SK-N-SH treated with all-trans-retinoic acid at 6 μM for 48 hours (cell line): ENCODE measurements around the gene RALGPS1.

Experiments used
- ATAC-seq: fragments of 200-7000 bp; cut with Tn5 transposase; 3 replicates; pipeline ENCODE4 v1.9.1; 2020; ENCODE audit warnings: mild to moderate bottlenecking, moderate library complexity
- ARNTL ChIP-seq: fragments of 450-650 bp; formaldehyde crosslinking; IDR thresholded peaks from 2 replicates; pipeline ENCODE4 v1.5.0; 2020; ENCODE audit warnings: low read depth, mild to moderate bottlenecking, moderate library complexity, borderline replicate concordance
- BACH2 ChIP-seq: fragments of 250-450 bp; sonication (Bioruptor Pico); IDR thresholded peaks from 2 replicates; pipeline ENCODE4 v1.9.0; 2021; ENCODE audit warnings: mild to moderate bottlenecking, borderline replicate concordance
- CSDC2 ChIP-seq: fragments of 250-450 bp; sonication (Bioruptor Pico); IDR thresholded peaks from 2 replicates; pipeline ENCODE4 v1.5.0; 2020; ENCODE audit warnings: mild to moderate bottlenecking, moderate library complexity
- ESRRG ChIP-seq: fragments of 250-450 bp; sonication (Bioruptor Pico); IDR thresholded peaks from 2 replicates; pipeline ENCODE4 v1.6.1; 2021; ENCODE audit warnings: mild to moderate bottlenecking
- OSR1 ChIP-seq: fragments of 250-450 bp; sonication (Bioruptor Pico); IDR thresholded peaks from 2 replicates; pipeline ENCODE4 v1.8.0; 2022; ENCODE audit warnings: moderate library complexity, mild to moderate bottlenecking, inconsistent platforms
- PPARA ChIP-seq: fragments of 250-450 bp; sonication (Bioruptor Pico); IDR thresholded peaks from 2 replicates; pipeline ENCODE4 v1.5.0; 2020; ENCODE audit warnings: mild to moderate bottlenecking, borderline replicate concordance
- RARB ChIP-seq: fragments of 250-450 bp; sonication (Bioruptor Pico); IDR thresholded peaks from 2 replicates; pipeline ENCODE4 v1.8.0; 2021; ENCODE audit warnings: mild to moderate bottlenecking, moderate library complexity
- SNAI2 ChIP-seq: fragments of 250-450 bp; sonication (Bioruptor Pico); IDR thresholded peaks from 2 replicates; pipeline ENCODE4 v1.5.0; 2020; ENCODE audit warnings: mild to moderate bottlenecking, moderate library complexity
- TCF4 ChIP-seq: fragments of 250-450 bp; sonication (Bioruptor Pico); IDR thresholded peaks from 2 replicates; pipeline ENCODE4 v1.8.0; 2021; ENCODE audit warnings: mild to moderate bottlenecking, moderate library complexity, borderline replicate concordance
- ZFP3 ChIP-seq: fragments of 250-450 bp; sonication (Bioruptor Pico); IDR thresholded peaks from 2 replicates; pipeline ENCODE4 v1.5.0; 2020; ENCODE audit warnings: mild to moderate bottlenecking, moderate library complexity
- ZNF565 ChIP-seq: fragments of 450-650 bp; formaldehyde crosslinking; conservative IDR thresholded peaks from 2 replicates; pipeline ENCODE4 v1.5.0; 2020; ENCODE audit warnings: low read depth, mild to moderate bottlenecking, moderate library complexity
- ZNF70 ChIP-seq: fragments of 450-650 bp; formaldehyde crosslinking; IDR thresholded peaks from 2 replicates; pipeline ENCODE4 v1.5.0; 2020; ENCODE audit warnings: mild to moderate bottlenecking, moderate library complexity
- ZNF8 ChIP-seq: fragments of 450-650 bp; formaldehyde crosslinking; IDR thresholded peaks from 2 replicates; pipeline ENCODE4 v1.5.0; 2020; ENCODE audit warnings: mild to moderate bottlenecking, moderate library complexity
- TF ChIP-seq, protein P1 (sequence below): fragments of 250-450 bp; sonication (Bioruptor Pico); IDR thresholded peaks from 2 replicates; pipeline ENCODE4 v1.5.0; 2020; ENCODE audit warnings: mild to moderate bottlenecking, moderate library complexity
- TF ChIP-seq, protein P2 (sequence below): fragments of 250-450 bp; sonication (Bioruptor Pico); IDR thresholded peaks from 2 replicates; pipeline ENCODE4 v1.8.0; 2020; ENCODE audit warnings: mild to moderate bottlenecking, moderate library complexity, borderline replicate concordance
- TF ChIP-seq, protein P3 (sequence below): fragments of 250-450 bp; sonication (Bioruptor Pico); IDR thresholded peaks from 2 replicates; pipeline ENCODE4 v1.8.0; 2021; ENCODE audit warnings: low read depth, mild to moderate bottlenecking, moderate library complexity, borderline replicate concordance
- TF ChIP-seq, protein P4 (sequence below): fragments of 250-450 bp; sonication (Bioruptor Pico); IDR thresholded peaks from 2 replicates; pipeline ENCODE4 v1.5.1; 2020; ENCODE audit warnings: low read depth, mild to moderate bottlenecking, moderate library complexity

The RALGPS1 gene

DNA sequence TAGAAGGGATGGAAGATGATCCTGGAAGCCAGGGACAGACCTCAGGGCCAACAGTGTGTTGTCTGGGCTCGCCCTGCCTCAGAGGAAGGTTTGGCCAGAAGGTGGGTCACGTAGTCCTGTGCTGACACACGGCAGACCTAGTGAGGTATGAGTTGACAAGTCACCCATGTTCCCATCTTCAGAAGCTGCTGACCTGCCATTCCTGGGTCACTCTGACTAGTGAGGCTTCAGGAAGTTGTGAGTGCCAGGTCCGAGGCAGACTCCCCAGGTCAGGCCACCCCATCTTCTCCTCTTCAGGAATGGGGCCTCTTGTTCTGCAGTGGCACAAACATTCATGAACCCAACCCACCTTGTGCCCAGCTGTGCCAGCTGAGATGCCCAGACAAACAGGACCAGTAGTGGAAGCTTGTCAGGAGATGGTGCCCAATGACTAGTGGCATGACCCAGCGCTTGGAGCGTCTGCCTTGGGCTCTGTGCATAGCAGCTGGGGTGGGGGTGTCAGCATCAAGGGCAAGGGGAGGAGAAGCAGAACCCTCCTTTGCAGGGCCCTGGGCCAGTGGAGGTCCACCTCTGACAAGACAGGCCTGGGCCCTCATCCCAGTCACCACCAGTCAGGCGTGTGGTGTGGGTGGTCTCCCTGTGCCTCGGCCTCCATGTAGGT is 224.6 kb downstream of the RALGPS1 start (continued):
- TF ChIP-seq, protein P1, sequence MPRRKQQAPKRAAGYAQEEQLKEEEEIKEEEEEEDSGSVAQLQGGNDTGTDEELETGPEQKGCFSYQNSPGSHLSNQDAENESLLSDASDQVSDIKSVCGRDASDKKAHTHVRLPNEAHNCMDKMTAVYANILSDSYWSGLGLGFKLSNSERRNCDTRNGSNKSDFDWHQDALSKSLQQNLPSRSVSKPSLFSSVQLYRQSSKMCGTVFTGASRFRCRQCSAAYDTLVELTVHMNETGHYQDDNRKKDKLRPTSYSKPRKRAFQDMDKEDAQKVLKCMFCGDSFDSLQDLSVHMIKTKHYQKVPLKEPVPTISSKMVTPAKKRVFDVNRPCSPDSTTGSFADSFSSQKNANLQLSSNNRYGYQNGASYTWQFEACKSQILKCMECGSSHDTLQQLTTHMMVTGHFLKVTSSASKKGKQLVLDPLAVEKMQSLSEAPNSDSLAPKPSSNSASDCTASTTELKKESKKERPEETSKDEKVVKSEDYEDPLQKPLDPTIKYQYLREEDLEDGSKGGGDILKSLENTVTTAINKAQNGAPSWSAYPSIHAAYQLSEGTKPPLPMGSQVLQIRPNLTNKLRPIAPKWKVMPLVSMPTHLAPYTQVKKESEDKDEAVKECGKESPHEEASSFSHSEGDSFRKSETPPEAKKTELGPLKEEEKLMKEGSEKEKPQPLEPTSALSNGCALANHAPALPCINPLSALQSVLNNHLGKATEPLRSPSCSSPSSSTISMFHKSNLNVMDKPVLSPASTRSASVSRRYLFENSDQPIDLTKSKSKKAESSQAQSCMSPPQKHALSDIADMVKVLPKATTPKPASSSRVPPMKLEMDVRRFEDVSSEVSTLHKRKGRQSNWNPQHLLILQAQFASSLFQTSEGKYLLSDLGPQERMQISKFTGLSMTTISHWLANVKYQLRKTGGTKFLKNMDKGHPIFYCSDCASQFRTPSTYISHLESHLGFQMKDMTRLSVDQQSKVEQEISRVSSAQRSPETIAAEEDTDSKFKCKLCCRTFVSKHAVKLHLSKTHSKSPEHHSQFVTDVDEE (CRISPR knock-in tag) = no peak
- TF ChIP-seq, all 23 proteins: peak for 0

DNA sequence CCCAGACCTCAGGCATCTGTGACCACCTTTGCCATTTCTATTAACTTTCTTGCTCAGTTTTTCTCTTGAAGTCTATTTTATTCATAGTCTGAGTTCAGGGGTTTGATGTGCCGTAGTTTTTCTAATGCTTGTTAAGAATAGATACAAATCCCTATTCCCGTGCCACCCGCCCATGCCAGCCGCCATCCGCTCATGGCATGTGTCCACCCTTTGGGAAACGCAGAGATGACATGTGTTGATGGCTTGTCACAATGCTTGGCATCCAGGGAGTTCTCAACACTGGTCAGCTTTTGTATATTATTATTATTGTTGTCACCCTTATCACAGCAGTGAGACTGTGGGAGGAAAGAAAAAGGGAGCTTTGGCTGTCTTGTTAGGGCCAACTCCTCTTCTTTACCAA is 225.2 kb downstream of the RALGPS1 start:
- TF ChIP-seq RARB (no peak), BACH2 (CRISPR knock-in tag) (no peak), ZFP3 (CRISPR knock-in tag) (no peak)
- no peak for ATAC-seq

DNA sequence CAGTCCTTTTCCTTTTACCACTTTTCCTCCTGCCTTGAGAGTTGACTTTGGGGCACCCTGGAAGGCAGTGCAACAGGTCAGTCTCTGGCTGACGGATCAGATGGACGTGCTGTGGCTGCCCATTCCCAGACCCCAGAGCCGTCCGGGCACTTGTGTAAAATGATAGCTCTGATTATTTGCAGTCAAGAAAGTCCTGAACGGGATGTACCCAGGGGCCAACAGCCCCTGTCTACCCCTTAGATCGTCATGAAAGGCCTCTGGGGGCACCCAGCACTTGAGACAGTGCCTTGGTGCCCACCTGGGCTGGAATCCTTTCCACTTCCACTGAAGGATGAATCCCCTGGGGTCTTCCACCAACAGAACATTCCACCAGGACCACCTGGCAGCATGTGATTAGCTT is 225.6 kb downstream of the RALGPS1 start:
- TF ChIP-seq CSDC2 (CRISPR knock-in tag) = no peak
- TF ChIP-seq ZNF565 (CRISPR knock-in tag) = no peak
- TF ChIP-seq, protein P1 (CRISPR knock-in tag) = no peak
- TF ChIP-seq, protein P2, sequence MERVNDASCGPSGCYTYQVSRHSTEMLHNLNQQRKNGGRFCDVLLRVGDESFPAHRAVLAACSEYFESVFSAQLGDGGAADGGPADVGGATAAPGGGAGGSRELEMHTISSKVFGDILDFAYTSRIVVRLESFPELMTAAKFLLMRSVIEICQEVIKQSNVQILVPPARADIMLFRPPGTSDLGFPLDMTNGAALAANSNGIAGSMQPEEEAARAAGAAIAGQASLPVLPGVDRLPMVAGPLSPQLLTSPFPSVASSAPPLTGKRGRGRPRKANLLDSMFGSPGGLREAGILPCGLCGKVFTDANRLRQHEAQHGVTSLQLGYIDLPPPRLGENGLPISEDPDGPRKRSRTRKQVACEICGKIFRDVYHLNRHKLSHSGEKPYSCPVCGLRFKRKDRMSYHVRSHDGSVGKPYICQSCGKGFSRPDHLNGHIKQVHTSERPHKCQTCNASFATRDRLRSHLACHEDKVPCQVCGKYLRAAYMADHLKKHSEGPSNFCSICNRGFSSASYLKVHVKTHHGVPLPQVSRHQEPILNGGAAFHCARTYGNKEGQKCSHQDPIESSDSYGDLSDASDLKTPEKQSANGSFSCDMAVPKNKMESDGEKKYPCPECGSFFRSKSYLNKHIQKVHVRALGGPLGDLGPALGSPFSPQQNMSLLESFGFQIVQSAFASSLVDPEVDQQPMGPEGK (CRISPR knock-in tag) = no peak
- no peak for TF ChIP-seq BACH2 (CRISPR knock-in tag)
- TF ChIP-seq OSR1 (CRISPR knock-in tag) = no peak
- ATAC-seq = no peak

DNA sequence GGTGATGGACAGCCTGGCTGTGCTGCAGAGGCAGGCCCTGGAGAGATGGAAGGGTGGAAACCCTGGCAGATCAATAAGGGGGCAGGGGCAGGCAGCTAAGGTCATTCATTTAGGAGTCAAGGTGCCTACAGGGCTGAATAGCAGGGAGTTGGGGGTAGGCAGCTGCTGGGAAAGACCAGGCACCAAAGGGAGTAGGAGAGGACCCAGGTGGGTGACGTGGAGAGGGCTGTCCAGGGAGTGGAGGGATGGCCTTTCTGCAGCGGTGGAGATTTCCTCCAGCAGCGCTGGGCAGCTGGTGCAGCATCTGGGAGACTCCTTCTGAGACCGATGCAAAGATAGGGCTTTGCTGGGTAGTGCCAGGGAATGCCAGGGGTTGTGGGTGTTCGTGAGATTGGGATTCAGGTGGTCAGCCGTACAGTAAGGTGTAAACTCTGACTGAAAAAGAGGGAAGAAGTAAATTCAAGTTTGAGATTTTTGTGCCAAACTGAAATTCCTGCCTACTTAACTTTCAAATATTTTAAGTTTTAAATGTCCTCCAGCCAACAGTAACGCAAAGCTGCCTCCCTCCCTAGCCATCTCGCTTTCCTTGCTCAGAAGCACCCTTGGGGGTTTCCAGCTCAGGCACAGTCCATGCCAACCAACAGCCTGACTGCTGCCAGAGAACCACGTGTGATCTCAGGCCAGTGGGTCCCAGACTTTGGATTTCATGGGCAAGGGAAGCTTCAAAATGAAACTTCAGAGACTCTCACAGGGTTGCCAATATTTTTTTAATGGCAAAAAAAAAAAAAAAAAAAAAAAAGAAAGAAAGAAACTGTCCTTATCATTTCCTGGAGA is 226.5 kb downstream of the RALGPS1 start:
- TF ChIP-seq ZNF565 (CRISPR knock-in tag) (no peak), PPARA (CRISPR knock-in tag) (no peak), ZNF70 (CRISPR knock-in tag) (no peak), TCF4 (CRISPR knock-in tag) (no peak), SNAI2 (CRISPR knock-in tag) (no peak), ZNF8 (CRISPR knock-in tag) (no peak), ESRRG (CRISPR knock-in tag) (no peak), CSDC2 (CRISPR knock-in tag) (no peak), ARNTL (CRISPR knock-in tag) (no peak), ZFP3 (CRISPR knock-in tag) (no peak), RARB (no peak), BACH2 (CRISPR knock-in tag) (no peak)
- TF ChIP-seq, protein P3, sequence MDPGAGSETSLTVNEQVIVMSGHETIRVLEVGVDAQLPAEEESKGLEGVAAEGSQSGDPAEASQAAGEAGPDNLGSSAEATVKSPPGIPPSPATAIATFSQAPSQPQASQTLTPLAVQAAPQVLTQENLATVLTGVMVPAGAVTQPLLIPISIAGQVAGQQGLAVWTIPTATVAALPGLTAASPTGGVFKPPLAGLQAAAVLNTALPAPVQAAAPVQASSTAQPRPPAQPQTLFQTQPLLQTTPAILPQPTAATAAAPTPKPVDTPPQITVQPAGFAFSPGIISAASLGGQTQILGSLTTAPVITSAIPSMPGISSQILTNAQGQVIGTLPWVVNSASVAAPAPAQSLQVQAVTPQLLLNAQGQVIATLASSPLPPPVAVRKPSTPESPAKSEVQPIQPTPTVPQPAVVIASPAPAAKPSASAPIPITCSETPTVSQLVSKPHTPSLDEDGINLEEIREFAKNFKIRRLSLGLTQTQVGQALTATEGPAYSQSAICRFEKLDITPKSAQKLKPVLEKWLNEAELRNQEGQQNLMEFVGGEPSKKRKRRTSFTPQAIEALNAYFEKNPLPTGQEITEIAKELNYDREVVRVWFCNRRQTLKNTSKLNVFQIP (CRISPR knock-in tag) = no peak
- TF ChIP-seq, protein P4, sequence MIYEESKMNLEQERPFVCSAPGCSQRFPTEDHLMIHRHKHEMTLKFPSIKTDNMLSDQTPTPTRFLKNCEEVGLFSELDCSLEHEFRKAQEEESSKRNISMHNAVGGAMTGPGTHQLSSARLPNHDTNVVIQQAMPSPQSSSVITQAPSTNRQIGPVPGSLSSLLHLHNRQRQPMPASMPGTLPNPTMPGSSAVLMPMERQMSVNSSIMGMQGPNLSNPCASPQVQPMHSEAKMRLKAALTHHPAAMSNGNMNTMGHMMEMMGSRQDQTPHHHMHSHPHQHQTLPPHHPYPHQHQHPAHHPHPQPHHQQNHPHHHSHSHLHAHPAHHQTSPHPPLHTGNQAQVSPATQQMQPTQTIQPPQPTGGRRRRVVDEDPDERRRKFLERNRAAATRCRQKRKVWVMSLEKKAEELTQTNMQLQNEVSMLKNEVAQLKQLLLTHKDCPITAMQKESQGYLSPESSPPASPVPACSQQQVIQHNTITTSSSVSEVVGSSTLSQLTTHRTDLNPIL (CRISPR knock-in tag) = no peak
- TF ChIP-seq, protein P2 (CRISPR knock-in tag) = no peak
- TF ChIP-seq, all 23 proteins: peak for 0
- no peak for ATAC-seq
